CD4-positive, alpha-beta T cell treated with Interleukin-6 at 100 ng/mL for 8 hours (primary cell): ENCODE measurements around the gene IL18.
A peak's percentile ranks its signal among the peaks of the same experiment; 100 is the strongest.
"Not testable (repeated sequence)": the region's sequence is repeated elsewhere in the genome, so short reads cannot be mapped to it uniquely, and the experiment has no call there.

Source experiments
- DNase-seq: peaks from one replicate; pipeline ENCODE4 v3.0.0-alpha.2; 2020; ENCODE audit warnings: mixed read lengths, low spot score

Gene IL18

GRCh38 chr11:112163875-112164685, at the start of gene IL18:
IL18 (minus strand) TSS chr11:112164094; CDS start chr11:112155053, 9,041 bp downstream.
- no peak for DNase-seq

- no peak for DNase-seq
Observed at GRCh38 chr11:112212710-112213109, 48.8 kb upstream of the IL18 start.

GRCh38 chr11:112212290-112212689, 48.4 kb upstream of the IL18 start:
- no peak for DNase-seq

- no peak for DNase-seq
Observed at GRCh38 chr11:112211536-112211935, 47.6 kb upstream of the IL18 start.

- no peak for DNase-seq
Observed at GRCh38 chr11:112210890-112211289, 47.0 kb upstream of the IL18 start.

- no peak for DNase-seq
Observed at GRCh38 chr11:112206071-112206470, 42.2 kb upstream of the IL18 start.

- DNase-seq, result no peak
Observed at GRCh38 chr11:112200252-112200651, 36.4 kb upstream of the IL18 start.

GRCh38 chr11:112199101-112199500, 35.2 kb upstream of the IL18 start:
- not testable (repeated sequence) for DNase-seq

GRCh38 chr11:112196519-112197087, 32.7 kb upstream of the IL18 start:
- DNase-seq, result no peak

- DNase-seq, result no peak
Observed at GRCh38 chr11:112195951-112196351, 32.1 kb upstream of the IL18 start.

GRCh38 chr11:112195113-112195512, 31.2 kb upstream of the IL18 start:
- DNase-seq, result not testable (repeated sequence)

GRCh38 chr11:112186304-112186703, 22.4 kb upstream of the IL18 start:
- DNase-seq, result no peak

- no peak for DNase-seq
Observed at GRCh38 chr11:112185883-112186282, 22.0 kb upstream of the IL18 start.

GRCh38 chr11:112182867-112183266, 19.0 kb upstream of the IL18 start:
- DNase-seq, result no peak

- no peak for DNase-seq
Observed at GRCh38 chr11:112179601-112180000, 15.7 kb upstream of the IL18 start.

GRCh38 chr11:112178936-112179335, 15.0 kb upstream of the IL18 start:
- no peak for DNase-seq

- no peak for DNase-seq
Observed at GRCh38 chr11:112178428-112178827, 14.5 kb upstream of the IL18 start.

- no peak for DNase-seq
Observed at GRCh38 chr11:112177589-112177988, 13.7 kb upstream of the IL18 start.

GRCh38 chr11:112176077-112176476, 12.2 kb upstream of the IL18 start:
- DNase-seq, result no peak

GRCh38 chr11:112175599-112175952, 11.7 kb upstream of the IL18 start:
- no peak for DNase-seq

GRCh38 chr11:112174789-112175598, 11.1 kb upstream of the IL18 start, which contains the start of gene BCO2:
BCO2 (plus strand) TSS chr11:112175512; CDS start chr11:112175602, 90 bp downstream.
- DNase-seq, result peak; percentile 3

GRCh38 chr11:112173152-112173551, 9.3 kb upstream of the IL18 start:
- no peak for DNase-seq
